Measurements from ENCODE around the gene DLX4. TPM values are rescaled to one million over a fixed set of nuclear protein-coding genes. Genes with fewer than 3 reads are reported as not detected.

DLX4 gene
- total RNA-seq, 1 experiment from 2014 or later = 11.2 TPM

- DNase-seq (ENCODE audit: low read depth, low spot score) = no peak
- no TSS peak for BruUV-seq (replicated peaks)
- intact Hi-C loops (cut with micrococcal nuclease; ENCODE audit: unreplicated experiment) = loop anchor here (5.0 kb wide), 1 partner anchor 497 kb away; no protein-coding TSS in a partner anchor
Observed at GRCh38 chr17:49959183-49959935, 9.6 kb upstream of the DLX4 start.

DNA sequence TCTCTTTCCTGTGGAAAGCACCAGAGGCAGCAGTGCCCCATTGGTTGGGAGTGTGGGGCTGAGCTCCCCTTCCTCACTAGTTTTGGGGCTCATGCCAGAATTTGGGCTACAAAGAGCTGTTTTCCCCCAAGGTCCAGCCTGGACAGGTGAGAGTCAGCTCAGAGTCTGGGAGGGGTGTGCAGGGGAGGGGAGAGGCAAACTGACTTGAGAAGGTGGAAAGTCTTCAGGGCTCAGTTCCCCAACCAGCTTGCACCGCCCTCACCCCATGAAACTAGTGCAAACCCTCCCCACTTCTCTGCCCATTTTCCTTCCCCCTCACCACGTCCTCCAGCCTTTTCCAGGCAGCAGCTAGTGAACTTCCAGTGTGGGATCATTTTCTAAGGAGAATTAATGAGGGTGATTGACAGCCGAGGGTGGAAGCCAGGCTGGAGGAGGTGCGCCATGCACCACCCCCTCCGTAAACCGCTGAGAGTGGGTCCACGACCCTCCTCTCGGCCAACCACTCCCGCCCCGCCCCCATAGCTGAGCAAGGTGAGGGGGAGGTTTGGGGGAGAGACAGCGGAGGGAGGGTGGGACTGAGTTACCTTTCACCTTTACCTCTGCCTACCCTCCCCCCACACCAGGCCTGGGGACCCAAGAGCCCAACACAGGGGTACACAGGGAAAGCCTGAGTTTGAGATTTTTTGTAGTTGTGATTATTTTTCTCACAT, 6.2 kb upstream of the DLX4 start:
- intact Hi-C loops (cut with micrococcal nuclease; ENCODE audit: unreplicated experiment) = no loop called here
- Histone ChIP-seq H3K4me3 (ENCODE audit: low read depth in 2 of 2, low read length in 2 of 2) (no peak overlapping the region), H3K27ac (ENCODE audit: low read length) (no peak overlapping the region), H3K9me3 (ENCODE audit: control insufficient read depth, insufficient read depth, low read depth, low read length) (no peaks in the 10 kb centered on the region), H3K4me1 (ENCODE audit: control insufficient read depth, insufficient read depth, low read length) (no peaks in the 10 kb centered on the region), H3K36me3 (ENCODE audit: control insufficient read depth, insufficient read depth, low read length) (no peaks in the 10 kb centered on the region), H3K27me3 (ENCODE audit: control insufficient read depth, insufficient read depth, low read length) (peaks cover 11% of the 10 kb centered on the region)
- ATAC-seq (0 out of 2 replicates have a peak, but pooled peaks have one; percentile 8), DNase-seq (ENCODE audit: low read depth, low spot score) (no peak)
- ChIA-PET POLR2A (no interaction called here), CTCF (interaction anchor here (0.7 kb wide), 1 partner anchor 9 kb away, joined by 4 read pairs; no protein-coding TSS in a partner anchor)
- TF ChIP-seq TCF7L2 (IDR thresholded peaks at IDR 0.05; ENCODE audit: low read depth, low read length) (no peak), POLR2AphosphoS5 (IDR thresholded peaks at IDR 0.05; ENCODE audit: low read depth, low read length) (no peak), SIN3A (IDR thresholded peaks at IDR 0.05; ENCODE audit: borderline replicate concordance, insufficient read depth, low read depth, low read length) (no peak)
- TF ChIP-seq, protein P1, sequence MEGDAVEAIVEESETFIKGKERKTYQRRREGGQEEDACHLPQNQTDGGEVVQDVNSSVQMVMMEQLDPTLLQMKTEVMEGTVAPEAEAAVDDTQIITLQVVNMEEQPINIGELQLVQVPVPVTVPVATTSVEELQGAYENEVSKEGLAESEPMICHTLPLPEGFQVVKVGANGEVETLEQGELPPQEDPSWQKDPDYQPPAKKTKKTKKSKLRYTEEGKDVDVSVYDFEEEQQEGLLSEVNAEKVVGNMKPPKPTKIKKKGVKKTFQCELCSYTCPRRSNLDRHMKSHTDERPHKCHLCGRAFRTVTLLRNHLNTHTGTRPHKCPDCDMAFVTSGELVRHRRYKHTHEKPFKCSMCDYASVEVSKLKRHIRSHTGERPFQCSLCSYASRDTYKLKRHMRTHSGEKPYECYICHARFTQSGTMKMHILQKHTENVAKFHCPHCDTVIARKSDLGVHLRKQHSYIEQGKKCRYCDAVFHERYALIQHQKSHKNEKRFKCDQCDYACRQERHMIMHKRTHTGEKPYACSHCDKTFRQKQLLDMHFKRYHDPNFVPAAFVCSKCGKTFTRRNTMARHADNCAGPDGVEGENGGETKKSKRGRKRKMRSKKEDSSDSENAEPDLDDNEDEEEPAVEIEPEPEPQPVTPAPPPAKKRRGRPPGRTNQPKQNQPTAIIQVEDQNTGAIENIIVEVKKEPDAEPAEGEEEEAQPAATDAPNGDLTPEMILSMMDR (IDR thresholded peaks at IDR 0.05) = no peak
- TF ChIP-seq, protein P2, sequence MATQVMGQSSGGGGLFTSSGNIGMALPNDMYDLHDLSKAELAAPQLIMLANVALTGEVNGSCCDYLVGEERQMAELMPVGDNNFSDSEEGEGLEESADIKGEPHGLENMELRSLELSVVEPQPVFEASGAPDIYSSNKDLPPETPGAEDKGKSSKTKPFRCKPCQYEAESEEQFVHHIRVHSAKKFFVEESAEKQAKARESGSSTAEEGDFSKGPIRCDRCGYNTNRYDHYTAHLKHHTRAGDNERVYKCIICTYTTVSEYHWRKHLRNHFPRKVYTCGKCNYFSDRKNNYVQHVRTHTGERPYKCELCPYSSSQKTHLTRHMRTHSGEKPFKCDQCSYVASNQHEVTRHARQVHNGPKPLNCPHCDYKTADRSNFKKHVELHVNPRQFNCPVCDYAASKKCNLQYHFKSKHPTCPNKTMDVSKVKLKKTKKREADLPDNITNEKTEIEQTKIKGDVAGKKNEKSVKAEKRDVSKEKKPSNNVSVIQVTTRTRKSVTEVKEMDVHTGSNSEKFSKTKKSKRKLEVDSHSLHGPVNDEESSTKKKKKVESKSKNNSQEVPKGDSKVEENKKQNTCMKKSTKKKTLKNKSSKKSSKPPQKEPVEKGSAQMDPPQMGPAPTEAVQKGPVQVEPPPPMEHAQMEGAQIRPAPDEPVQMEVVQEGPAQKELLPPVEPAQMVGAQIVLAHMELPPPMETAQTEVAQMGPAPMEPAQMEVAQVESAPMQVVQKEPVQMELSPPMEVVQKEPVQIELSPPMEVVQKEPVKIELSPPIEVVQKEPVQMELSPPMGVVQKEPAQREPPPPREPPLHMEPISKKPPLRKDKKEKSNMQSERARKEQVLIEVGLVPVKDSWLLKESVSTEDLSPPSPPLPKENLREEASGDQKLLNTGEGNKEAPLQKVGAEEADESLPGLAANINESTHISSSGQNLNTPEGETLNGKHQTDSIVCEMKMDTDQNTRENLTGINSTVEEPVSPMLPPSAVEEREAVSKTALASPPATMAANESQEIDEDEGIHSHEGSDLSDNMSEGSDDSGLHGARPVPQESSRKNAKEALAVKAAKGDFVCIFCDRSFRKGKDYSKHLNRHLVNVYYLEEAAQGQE (IDR thresholded peaks at IDR 0.05; ENCODE audit: insufficient read depth in 1 of 2, low read depth in 2 of 2, low read length in 1 of 2) = no peak
- BruUV-seq (replicated peaks) = no TSS peak
- in situ Hi-C loops (cut with HindIII; ENCODE audit: low pct_unique_long_range_greater_than_20kb, low sequenced_read_pairs) = no loop called here

More at GRCh38 chr17:49959183-49959935, 9.6 kb upstream of the DLX4 start:
- ChIA-PET POLR2A (no interaction called here), CTCF (interaction anchor here (0.7 kb wide), 1 partner anchor 20 kb away, joined by 3 read pairs; no protein-coding TSS in a partner anchor)
- in situ Hi-C loops (cut with HindIII; ENCODE audit: low pct_unique_long_range_greater_than_20kb, low sequenced_read_pairs) = no loop called here
- Histone ChIP-seq H3K4me1 (ENCODE audit: control insufficient read depth, insufficient read depth, low read length) (no peaks in the 10 kb centered on the region), H3K36me3 (ENCODE audit: control insufficient read depth, insufficient read depth, low read length) (no peaks in the 10 kb centered on the region), H3K4me3 (ENCODE audit: low read depth in 2 of 2, low read length in 2 of 2) (no peak overlapping the region), H3K27ac (ENCODE audit: low read length) (no peak overlapping the region), H3K27me3 (ENCODE audit: control insufficient read depth, insufficient read depth, low read length) (no peaks in the 10 kb centered on the region), H3K9me3 (ENCODE audit: control insufficient read depth, insufficient read depth, low read depth, low read length) (no peaks in the 10 kb centered on the region)
- TF ChIP-seq, protein P2 (IDR thresholded peaks at IDR 0.05; ENCODE audit: insufficient read depth in 1 of 2, low read depth in 2 of 2, low read length in 1 of 2) = no peak
- TF ChIP-seq SIN3A (IDR thresholded peaks at IDR 0.05; ENCODE audit: borderline replicate concordance, insufficient read depth, low read depth, low read length) = no peak
- no peak for TF ChIP-seq POLR2AphosphoS5 (IDR thresholded peaks at IDR 0.05; ENCODE audit: low read depth, low read length)
- TF ChIP-seq, protein P1 (IDR thresholded peaks at IDR 0.05) = no peak
- TF ChIP-seq TCF7L2 (IDR thresholded peaks at IDR 0.05; ENCODE audit: low read depth, low read length) = no peak
- ATAC-seq = peak; percentile 39; the same call in 1 of the 2 replicates

Measured in Panc1 (cell line).